NCI-H1694 (cell line): ENCODE measurements around the gene NAT14.
"Not testable (repeated sequence)": the region's sequence is repeated elsewhere in the genome, so short reads cannot be mapped to it uniquely, and the experiment has no call there.

Source experiments
- DNase-seq: peaks from one replicate; lab custom pipeline; 2025; lab: John Stamatoyannopoulos, UW

NAT14 gene

GRCh38 chr19:55484593-55485438 lies at the start of gene NAT14:
NAT14 (plus strand) TSS chr19:55485188; CDS start chr19:55485709, 521 bp downstream.
- peak; percentile 64 for DNase-seq

- no peak for DNase-seq
Measured at GRCh38 chr19:55436847-55437246, 48.1 kb upstream of the NAT14 start.

DNA sequence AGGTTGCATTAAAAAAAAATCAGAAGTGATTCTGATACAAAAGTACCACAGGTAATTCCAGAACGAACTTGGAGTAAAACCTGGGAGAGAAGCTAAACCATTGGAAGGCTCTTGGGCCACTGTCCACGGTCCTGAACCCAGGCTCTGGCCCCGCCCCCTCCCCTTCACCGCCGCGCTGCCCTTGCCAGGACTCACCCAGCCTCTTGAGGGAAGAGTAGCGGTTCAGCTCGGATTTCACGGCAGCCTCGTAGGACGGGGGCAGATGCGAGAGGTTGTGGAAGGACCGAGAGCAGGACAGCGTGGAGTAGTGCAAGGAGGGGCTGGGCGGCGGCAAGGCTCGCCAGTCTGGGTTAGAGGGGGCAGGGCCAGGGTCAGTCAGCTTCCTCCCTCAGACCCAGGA lies 47.6 kb upstream of the NAT14 start:
- no peak for DNase-seq

GRCh38 chr19:55439052-55439451 lies 45.9 kb upstream of the NAT14 start:
- DNase-seq = no peak

GRCh38 chr19:55440411-55441105 lies 44.4 kb upstream of the NAT14 start:
- no peak for DNase-seq

- no peak for DNase-seq
Measured at GRCh38 chr19:55441319-55441691, 43.7 kb upstream of the NAT14 start.

- DNase-seq = no peak
Measured at GRCh38 chr19:55441692-55442321, 43.2 kb upstream of the NAT14 start.

- DNase-seq = no peak
Measured at GRCh38 chr19:55442372-55442961, 42.5 kb upstream of the NAT14 start.

- DNase-seq = no peak
Measured at GRCh38 chr19:55443045-55443823, 41.8 kb upstream of the NAT14 start, which contains the start of gene SHISA7. SHISA7 (minus strand) TSS chr19:55443300; CDS start chr19:55442863, 437 bp downstream.

DNA sequence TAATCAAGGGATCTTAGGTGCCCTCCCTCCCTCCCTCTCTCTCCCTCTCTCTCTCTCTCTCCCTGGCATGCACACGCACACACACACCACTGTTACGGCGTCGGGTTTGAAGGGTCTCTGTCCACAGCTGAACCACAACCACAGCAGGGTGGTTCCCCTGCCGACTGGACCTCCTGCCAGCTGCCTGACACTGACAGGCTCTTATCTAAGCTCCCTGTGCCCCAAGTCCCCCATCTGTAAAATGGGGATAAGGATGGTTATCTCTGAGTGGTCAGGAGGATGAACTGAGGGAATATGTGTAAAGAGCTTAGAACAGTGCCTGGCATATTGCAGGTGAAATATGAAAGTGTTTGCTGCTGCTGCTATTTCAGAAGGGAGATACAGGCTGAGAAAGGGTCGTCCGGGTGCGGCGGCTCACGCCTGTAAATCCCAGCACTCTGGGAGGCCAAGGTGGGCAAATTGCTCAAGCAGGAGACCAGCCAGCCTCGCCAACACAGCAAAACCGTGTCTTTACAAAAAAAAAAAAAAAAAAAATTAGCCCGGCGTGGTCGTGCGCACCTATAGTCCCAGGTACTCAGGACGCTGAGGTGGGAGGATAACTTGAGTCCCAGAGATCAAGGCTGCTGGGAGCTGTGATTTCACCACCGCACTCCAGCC lies 41.0 kb upstream of the NAT14 start:
- DNase-seq = no peak

- no peak for DNase-seq
Measured at GRCh38 chr19:55444646-55445045, 40.3 kb upstream of the NAT14 start.

DNA sequence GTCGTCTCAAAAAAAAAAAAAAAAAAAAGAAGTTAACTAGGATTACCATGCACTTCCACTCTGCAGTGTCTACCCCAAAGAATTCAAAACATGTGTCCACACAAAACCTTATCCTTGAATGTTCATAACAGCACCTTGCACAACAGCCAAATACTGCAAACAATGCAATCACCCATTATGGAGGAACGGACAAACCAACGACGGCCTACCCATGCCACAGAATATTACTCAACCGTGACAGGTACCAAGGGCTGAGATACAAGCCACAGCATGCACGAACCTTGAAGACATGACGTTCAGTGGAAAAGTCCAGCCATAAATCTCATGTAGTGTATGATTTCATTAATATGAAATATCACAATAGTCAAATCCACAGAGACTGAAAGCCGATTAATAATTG lies 38.9 kb upstream of the NAT14 start:
- no peak for DNase-seq

DNA sequence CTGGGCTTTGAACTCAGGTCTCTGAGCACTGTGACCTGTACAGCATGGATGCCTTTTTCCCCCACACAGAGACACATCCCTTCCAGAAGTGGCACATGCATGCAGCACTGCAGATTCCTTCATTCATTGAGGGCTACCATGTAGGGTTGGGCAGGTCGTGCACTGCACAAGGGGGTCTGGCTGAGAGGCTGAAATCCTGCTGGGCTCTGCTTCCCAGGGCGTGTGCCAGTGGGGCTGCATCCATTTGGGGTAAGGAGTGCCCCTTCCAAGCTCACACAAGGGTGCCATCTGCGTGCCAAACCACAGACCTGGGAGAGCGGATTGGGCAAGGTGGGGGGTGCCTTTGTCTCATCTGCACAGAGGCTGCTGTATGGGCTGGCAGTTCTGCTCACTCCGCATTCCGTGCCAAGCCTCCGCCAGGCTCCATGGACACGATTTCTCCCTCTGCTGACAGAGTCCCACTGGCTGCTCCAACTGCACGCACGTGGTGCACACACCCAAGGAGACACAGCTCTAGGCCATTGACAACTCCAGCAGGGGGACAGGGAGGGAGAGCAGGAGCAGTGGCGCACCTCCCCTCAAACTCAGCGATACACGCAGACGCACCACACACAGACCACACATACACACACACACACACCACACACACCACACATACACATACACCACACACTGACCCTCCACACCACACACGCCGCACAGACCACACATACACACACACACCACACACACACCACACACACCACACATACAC lies 37.4 kb upstream of the NAT14 start:
- peak; percentile 45 for DNase-seq

DNA sequence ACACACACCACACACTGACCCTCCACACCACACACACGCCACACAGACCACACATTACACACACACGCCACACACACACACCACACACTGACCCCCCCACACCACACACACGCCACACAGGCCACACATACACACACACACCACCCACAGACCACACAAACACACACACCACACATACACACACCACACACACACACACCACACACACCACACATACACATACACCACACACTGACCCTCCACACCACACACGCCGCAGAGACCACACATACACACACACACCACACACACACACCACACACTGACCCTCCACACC lies 36.9 kb upstream of the NAT14 start:
- DNase-seq = not testable (repeated sequence)

- DNase-seq = no peak
Measured at GRCh38 chr19:55449469-55449868, 35.5 kb upstream of the NAT14 start.

- DNase-seq = no peak
Measured at GRCh38 chr19:55451163-55451964, 33.6 kb upstream of the NAT14 start.

DNA sequence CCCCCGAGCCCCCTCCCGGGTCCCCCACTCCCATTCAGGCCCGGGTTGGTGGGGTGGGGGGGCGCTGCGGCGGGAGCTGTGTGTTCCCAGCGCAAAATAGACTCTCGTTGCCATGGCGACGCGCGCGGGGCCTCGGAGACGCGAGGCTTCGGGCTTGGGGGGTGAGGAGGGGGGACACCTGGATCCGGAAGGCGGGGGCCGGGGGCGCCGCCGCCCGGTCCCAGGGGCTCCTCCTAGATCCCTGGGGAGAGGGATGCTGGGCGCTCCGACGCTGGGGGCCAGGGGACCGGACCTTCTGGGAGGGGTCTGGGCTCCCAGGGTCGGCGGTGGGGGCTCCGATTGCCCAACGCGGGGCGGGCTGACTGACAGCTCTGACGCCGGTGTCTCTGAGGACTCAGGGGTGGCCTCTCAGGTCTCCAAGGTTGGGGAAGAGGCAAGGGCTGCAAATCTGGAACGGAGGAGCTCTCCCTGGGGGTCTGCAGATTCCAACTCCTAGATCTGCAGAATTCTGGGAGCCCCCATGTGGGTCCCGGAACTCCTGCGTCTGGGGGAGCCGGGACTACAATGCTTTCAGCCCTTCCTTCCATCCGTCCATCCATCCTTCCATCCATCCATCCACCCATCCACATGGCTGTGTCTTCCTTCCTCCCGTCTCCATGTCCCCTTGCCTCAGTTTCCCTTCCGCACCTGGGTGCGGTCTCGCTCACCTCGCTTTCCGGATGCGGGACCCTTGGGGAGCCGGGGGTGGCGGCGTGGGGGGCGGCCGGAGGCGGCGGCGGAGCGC lies 32.8 kb upstream of the NAT14 start:
- no peak for DNase-seq

DNA sequence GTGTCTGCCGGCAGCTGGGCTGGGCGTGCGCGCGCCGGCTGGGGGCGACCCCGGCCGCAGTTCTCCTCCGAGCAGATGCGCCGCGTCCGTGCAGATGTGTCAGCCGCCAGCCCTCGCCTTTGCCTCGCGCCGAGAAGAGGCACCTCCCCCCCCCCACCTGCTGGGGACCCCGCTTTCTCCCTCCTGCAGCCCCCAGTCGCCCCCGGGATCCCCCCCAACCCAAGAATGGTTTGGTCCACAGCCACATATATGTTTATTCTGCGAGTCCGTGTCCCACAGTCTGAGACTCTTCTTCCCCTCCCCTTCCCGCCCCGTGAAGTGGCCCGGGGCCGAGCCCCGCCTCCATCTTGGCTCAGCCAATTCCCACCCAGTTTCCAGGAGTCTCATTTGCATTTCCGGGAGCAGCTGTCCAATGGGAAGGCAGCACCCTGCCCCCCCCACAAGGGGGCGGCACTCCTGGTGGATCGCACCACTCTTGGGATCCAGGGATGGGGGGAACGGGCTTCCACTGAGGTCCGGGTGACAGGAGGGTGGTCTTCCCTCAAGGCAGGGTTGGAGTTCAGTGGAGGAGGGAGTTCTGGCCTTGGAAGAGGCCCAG lies 32.1 kb upstream of the NAT14 start:
- DNase-seq = peak; percentile 86
